ENCODE measurements around the gene EVA1A.

Gene EVA1A

DNA sequence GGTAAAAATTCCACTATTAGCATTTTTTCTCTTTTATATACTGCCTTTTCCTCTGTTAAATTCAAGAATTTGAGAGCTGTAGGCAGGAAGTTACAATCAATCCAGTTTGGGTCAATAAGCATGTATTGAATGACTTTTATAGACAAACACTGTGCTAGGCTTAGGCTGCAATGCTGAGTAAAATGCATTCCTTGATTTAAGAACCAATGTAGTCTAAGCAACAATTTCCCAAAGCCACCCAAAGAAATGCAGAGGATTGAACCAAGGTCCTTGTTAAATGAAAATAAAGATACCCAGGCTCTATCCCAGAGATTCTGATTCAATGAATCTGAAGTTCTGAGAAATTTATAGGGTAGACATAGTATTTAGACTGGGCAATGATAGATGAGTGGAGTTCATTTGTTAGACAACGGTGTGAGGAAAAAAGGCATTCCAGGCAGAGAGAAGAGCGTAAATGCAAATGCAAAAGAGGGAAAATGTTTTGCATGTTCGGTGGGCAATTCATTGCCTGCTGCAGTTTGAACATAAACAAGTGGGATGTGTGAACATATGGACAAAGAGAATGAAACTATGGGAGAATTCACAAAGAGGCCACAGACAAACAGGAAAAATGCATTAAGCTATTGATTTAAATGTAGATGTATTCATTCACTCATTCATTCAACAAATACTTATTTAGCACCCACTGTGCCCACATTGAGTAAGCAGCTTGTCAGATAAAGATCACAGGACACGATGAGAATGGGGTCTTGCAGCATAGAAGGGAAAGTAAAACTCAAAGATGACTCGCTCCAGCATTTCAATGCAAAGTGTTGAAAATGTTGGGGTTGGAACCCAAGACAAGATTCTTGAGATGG lies 107.1 kb downstream of the EVA1A start:
- Histone ChIP-seq H3K36me3 (ENCODE audit: control insufficient read depth, insufficient read depth, low read length) (no peaks in the 10 kb centered on the region), H3K4me3 (ENCODE audit: insufficient read depth, low read depth, low read length, poor library complexity, severe bottlenecking) (no peak overlapping the region), H3K9me3 (ENCODE audit: control insufficient read depth, low read length) (no peaks in the 10 kb centered on the region), H3K4me1 (ENCODE audit: control insufficient read depth, insufficient read depth, low read length, poor library complexity, severe bottlenecking) (no peaks in the 10 kb centered on the region), H3K27me3 (replicated peaks; ENCODE audit: control insufficient read depth, insufficient read depth, low read length, poor library complexity, severe bottlenecking) (no peaks in the 10 kb centered on the region), H3K27ac (ENCODE audit: insufficient read depth, low read length, poor library complexity, severe bottlenecking) (no peak overlapping the region)
- DNase-seq: no peak

DNA sequence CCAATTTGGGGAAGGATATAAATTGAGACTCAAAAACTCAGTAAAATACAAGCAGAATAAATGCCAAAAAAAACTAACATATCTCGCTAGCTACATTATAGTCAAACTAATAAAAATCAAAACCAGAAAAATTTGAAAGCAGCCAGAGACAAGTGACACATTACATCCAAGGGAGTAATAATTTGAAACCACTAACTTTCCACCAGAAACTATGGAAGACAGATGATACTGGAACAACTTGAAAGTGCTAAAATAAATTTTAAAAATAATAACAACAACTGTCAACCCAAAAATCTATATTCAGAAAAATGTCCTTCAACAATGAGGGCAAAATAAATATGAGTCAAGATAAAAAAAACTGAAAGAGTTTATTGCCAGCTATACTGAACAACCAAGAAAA lies 110.7 kb downstream of the EVA1A start:
- no peak overlapping the region for H3K4me3 ChIP-seq (ENCODE audit: insufficient read depth, low read depth, low read length, poor library complexity, severe bottlenecking)
- H3K27ac ChIP-seq (ENCODE audit: insufficient read depth, low read length, poor library complexity, severe bottlenecking): no peak overlapping the region
- H3K27me3 ChIP-seq (replicated peaks; ENCODE audit: control insufficient read depth, insufficient read depth, low read length, poor library complexity, severe bottlenecking): no peaks in the 10 kb centered on the region
- no peaks in the 10 kb centered on the region for H3K9me3 ChIP-seq (ENCODE audit: control insufficient read depth, low read length)
- no peaks in the 10 kb centered on the region for H3K36me3 ChIP-seq (ENCODE audit: control insufficient read depth, insufficient read depth, low read length)
- no peaks in the 10 kb centered on the region for H3K4me1 ChIP-seq (ENCODE audit: control insufficient read depth, insufficient read depth, low read length, poor library complexity, severe bottlenecking)
- DNase-seq: no peak

DNA sequence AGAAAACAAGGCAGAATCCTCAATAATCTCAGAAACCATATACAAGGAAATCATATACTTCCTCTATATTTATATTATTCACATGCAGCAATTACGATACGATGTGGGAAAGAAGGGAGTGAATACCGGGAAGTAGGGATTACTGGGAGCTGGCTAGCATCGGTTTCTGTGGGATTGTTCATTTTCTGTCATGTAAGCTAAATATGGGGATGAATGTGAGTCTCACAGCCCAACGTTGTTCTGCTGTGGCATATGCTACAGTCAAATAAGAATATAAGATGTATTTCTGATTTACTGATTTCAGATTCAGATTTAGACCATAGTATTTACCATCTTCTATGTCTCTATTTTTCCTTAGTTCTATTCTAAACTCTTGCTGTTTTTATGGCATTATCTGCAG lies 113.6 kb downstream of the EVA1A start:
- H3K9me3 ChIP-seq (ENCODE audit: control insufficient read depth, low read length): no peaks in the 10 kb centered on the region
- no peaks in the 10 kb centered on the region for H3K4me1 ChIP-seq (ENCODE audit: control insufficient read depth, insufficient read depth, low read length, poor library complexity, severe bottlenecking)
- DNase-seq: no peak
- H3K27me3 ChIP-seq (replicated peaks; ENCODE audit: control insufficient read depth, insufficient read depth, low read length, poor library complexity, severe bottlenecking): no peaks in the 10 kb centered on the region
- H3K27ac ChIP-seq (ENCODE audit: insufficient read depth, low read length, poor library complexity, severe bottlenecking): no peak overlapping the region
- H3K36me3 ChIP-seq (ENCODE audit: control insufficient read depth, insufficient read depth, low read length): no peaks in the 10 kb centered on the region
- H3K4me3 ChIP-seq (ENCODE audit: insufficient read depth, low read depth, low read length, poor library complexity, severe bottlenecking): no peak overlapping the region

Data from effector memory CD4-positive, alpha-beta T cell (primary cell).